SK-N-MC (cell line): ENCODE results near the gene PARD3.
A peak's percentile ranks its signal among the peaks of the same experiment; 100 is the strongest.
"Not testable (repeated sequence)": the region's sequence is repeated elsewhere in the genome, so short reads cannot be mapped to it uniquely, and the experiment has no call there.

Experiments used
- DNase-seq: peaks from one replicate; pipeline ENCODE4 v3.0.0-alpha.2; 2011; ENCODE audit warnings: low read depth, low spot score
- H3K27ac ChIP-seq: fragments of 200-600 bp; sonication (generic); 2 replicates; pipeline ENCODE4 v1.5.1; 2016; ENCODE audit warnings: mixed run types
- H3K36me3 ChIP-seq: fragments of 200-600 bp; sonication (generic); 2 replicates; pipeline ENCODE4 v1.6.1; 2017; ENCODE audit warnings: antibody characterized with exemption, low read length, mixed read lengths; ENCODE audit not compliant: insufficient read depth
- H3K4me3 ChIP-seq: fragments of 200-600 bp; sonication (generic); 2 replicates; pipeline ENCODE4 v1.5.1; 2016
- H3K9ac ChIP-seq: fragments of 200-600 bp; sonication (generic); 2 replicates; pipeline ENCODE4 v1.8.0; 2017; ENCODE audit warnings: mixed run types, mixed read lengths; ENCODE audit not compliant: insufficient read length
- H3K9me3 ChIP-seq: fragments of 200-600 bp; sonication (generic); 2 replicates; pipeline ENCODE4 v1.6.1; 2017; ENCODE audit warnings: low read depth, mild to moderate bottlenecking, antibody characterized with exemption, low read length, moderate library complexity, mixed read lengths
- EZH2 ChIP-seq: fragments of 200-600 bp; sonication (generic); IDR thresholded peaks from one replicate; pipeline ENCODE4 v1.6.1; 2017; ENCODE audit warnings: antibody characterized with exemption
- FOXP2 ChIP-seq: optimal IDR thresholded peaks from 2 replicates; pipeline ENCODE3; 2011; ENCODE audit warnings: mild to moderate bottlenecking, moderate library complexity; ENCODE audit not compliant: insufficient read depth; ENCODE audit errors: extremely low read length, control extremely low read depth
- POLR2AphosphoS5 ChIP-seq: IDR thresholded peaks from 2 replicates; pipeline ENCODE4 v1.6.1; 2012; ENCODE audit warnings: mild to moderate bottlenecking, low read depth, low read length, borderline replicate concordance

Gene PARD3

DNA sequence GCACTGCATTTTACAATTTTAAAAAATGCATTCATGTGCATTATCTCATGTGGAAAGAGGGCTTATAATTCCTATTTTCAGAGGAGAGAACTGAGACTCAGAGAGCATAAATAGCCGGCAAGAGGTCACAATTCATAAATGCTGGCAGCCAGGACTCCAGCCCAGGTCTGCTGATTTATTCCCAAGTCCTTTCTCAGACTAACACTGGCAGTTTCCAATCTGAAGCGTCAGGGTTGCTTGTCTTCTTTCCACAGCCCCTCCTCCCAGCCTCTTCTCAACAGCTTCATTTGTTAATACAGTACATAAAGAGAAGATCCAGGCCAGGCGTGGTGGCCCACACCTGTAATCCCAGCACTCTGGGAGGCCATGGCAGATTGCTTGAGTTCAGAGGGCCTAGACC is 108.9 kb downstream of the PARD3 start:
- DNase-seq, result no peak
- no peaks in the 10 kb centered on the region for H3K36me3 ChIP-seq
- no peaks in the 10 kb centered on the region for H3K9me3 ChIP-seq
- no peak for TF ChIP-seq EZH2
- TF ChIP-seq POLR2AphosphoS5, result no peak
- no peak for TF ChIP-seq FOXP2
- no peak overlapping the region for H3K4me3 ChIP-seq
- no peak overlapping the region for H3K27ac ChIP-seq
- no peak overlapping the region for H3K9ac ChIP-seq

DNA sequence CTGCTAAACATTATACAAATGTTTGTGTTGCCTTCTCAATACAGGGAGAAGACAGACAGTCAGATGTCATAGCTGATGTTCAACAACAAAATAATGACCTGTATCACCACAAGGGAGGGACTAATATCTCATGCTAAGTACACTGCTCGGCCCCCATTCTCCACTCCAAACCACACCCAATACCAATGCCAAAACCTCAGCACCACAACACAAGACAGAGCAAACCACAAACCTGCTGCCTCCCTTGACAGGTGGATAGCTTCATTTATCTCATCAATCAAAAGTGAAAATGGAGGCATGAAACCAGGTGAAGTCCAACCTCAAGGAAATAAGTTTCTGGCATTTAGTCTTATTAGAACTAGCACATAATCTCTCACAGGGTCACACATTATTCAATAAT is 109.5 kb downstream of the PARD3 start:
- Histone ChIP-seq H3K27ac (no peak overlapping the region), H3K9me3 (no peaks in the 10 kb centered on the region), H3K4me3 (no peak overlapping the region), H3K9ac (no peak overlapping the region), H3K36me3 (no peaks in the 10 kb centered on the region)
- no peak for TF ChIP-seq EZH2
- no peak for TF ChIP-seq POLR2AphosphoS5
- no peak for TF ChIP-seq FOXP2
- no peak for DNase-seq

DNA sequence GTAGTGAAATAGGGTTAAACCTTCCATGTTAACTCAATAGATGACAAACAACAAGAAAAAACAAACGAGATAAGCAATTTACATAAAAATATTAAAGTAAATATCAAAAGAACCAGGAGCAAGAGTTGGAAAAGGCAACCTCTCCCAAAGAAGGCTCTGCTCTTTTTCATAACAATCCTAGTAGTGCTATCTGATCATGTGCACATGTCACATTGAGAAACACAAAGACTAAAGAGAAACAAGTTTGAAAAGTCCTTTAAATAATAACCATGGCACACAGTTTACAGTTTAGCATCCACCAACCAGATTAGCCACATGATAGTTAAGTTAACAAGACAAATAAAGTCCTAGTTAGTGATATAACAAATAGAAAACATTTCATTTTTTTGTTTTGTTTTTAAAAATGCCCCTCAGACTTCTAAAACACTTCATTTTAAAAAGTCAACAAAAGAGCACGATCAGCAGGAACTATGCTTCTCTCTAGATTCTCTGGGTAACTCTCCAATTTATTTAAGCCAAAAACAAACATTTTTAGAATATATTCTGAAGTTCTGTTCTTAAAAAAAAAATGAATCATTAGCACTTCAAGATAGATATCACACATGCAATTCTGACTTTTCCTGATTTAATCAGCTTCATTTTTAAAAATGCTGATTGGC is 110.4 kb downstream of the PARD3 start:
- TF ChIP-seq EZH2 (no peak), POLR2AphosphoS5 (no peak), FOXP2 (no peak)
- H3K9me3 ChIP-seq, result no peaks in the 10 kb centered on the region

DNA sequence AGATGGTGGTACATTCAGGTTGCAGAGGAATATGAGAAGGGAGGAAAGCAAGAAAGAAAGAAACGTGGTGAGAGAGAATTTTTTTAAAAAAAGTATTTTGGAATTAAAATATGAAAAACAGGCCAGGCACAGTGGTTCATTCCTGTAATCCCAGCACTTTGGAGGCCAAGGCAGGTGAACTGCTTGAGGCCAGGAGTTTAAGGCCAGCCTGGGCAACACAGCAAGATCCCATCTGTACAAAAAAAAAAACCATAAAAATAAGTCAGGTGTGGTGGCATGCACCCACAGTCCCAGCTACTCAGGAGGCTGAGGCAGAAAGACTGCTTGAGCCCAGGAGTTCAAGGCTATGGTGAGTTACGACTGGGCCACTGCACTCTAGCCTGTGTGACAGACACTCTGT is 112.1 kb downstream of the PARD3 start:
- Histone ChIP-seq H3K9me3 (no peaks in the 10 kb centered on the region), H3K9ac (no peak overlapping the region), H3K36me3 (no peaks in the 10 kb centered on the region), H3K4me3 (no peak overlapping the region), H3K27ac (no peak overlapping the region)
- no peak for TF ChIP-seq EZH2
- no peak for TF ChIP-seq FOXP2
- DNase-seq, result no peak

More for the DNA sequence above, 110.4 kb downstream of the PARD3 start:
- H3K36me3 ChIP-seq, result no peaks in the 10 kb centered on the region
- no peak overlapping the region for H3K9ac ChIP-seq
- no peak overlapping the region for H3K4me3 ChIP-seq
- peak overlapping the region; percentile 71 for H3K27ac ChIP-seq
- DNase-seq, result no peak

DNA sequence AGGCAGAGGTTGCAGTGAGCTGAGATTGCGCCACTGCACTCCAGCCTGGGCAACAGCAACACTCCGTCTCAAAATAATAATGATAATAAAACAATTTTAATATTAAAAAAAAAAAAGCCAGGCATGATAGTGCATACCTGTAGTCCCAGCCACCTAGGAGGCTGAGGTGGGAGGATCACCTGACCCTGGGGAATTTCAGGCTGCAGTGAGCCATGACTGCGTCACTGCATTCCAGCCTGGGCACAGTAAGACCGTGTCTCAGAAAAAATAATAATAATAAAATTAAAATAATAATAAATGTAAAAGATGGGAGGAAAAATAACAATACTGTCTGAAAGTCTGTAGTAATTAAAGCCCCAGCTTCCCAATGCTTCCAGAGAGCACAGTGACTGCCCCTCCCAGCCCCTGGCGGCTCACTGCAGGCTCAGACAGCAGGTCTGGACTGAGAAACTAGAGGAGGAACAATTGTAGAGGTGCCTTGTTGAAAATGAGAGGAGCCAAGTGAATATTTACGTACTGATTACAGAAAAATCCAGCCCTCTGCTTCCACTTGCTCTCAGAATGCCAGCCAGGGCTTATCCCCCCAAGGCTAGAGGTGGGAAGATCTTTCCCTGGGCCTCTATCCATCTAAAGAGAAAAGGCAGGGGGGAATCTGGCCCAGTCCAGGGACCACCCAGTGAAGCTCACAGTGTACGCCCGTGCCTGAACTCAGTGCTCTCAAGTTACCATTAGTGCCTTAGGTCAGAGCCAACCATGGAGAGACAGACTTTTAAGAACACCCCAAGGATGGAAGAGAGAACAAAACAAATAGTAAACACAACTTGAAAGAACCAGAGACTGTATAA is 112.8 kb downstream of the PARD3 start:
- H3K27ac ChIP-seq, result no peak overlapping the region
- no peak for TF ChIP-seq FOXP2
- no peak for TF ChIP-seq EZH2
- TF ChIP-seq POLR2AphosphoS5, result no peak
- no peaks in the 10 kb centered on the region for H3K9me3 ChIP-seq
- no peak overlapping the region for H3K4me3 ChIP-seq
- DNase-seq, result no peak
- no peak overlapping the region for H3K9ac ChIP-seq
- H3K36me3 ChIP-seq, result no peaks in the 10 kb centered on the region

DNA sequence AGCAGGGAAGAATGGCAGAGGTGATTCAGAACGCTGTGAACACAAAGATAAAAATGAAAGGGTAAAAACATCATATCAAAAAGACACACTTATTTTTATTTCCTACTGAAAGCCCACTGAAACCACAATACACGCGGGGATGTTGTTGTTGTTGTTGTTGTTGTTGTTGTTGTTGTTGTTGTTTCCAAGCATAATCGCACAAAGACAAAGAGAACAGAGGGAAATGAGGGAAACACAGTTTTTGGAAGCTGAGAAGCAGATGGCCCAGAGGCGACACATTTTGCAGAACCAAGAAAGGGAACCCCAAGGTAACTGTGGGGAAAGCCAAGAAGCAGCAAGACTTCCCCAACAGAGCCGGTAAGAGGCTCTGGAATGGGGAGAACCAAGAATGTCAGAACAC is 113.9 kb downstream of the PARD3 start:
- Histone ChIP-seq H3K9ac (no peak overlapping the region), H3K27ac (no peak overlapping the region), H3K36me3 (no peaks in the 10 kb centered on the region), H3K4me3 (no peak overlapping the region), H3K9me3 (no peaks in the 10 kb centered on the region)
- TF ChIP-seq EZH2, result no peak
- no peak for TF ChIP-seq POLR2AphosphoS5
- no peak for TF ChIP-seq FOXP2
- no peak for DNase-seq

DNA sequence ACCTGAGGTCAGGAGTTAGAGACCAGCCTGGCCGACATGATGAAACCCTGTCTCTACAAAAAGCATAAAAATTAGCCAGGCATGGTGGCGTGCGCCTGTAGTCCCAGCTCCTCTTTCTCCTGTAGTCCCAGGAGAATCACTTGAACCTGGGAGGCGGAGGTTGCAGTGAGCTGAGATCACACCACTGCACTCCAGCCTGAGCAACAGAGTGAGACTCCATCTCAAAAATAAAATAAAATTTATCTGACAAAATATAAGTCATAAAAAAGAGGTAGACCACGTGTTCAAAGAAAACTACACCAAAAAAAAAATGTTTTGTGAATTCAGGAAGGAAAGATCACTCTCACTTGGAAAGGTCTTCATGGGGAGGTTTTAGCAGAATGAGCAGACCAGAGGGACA is 114.3 kb downstream of the PARD3 start:
- not testable (repeated sequence) for H3K36me3 ChIP-seq, DNase-seq

DNA sequence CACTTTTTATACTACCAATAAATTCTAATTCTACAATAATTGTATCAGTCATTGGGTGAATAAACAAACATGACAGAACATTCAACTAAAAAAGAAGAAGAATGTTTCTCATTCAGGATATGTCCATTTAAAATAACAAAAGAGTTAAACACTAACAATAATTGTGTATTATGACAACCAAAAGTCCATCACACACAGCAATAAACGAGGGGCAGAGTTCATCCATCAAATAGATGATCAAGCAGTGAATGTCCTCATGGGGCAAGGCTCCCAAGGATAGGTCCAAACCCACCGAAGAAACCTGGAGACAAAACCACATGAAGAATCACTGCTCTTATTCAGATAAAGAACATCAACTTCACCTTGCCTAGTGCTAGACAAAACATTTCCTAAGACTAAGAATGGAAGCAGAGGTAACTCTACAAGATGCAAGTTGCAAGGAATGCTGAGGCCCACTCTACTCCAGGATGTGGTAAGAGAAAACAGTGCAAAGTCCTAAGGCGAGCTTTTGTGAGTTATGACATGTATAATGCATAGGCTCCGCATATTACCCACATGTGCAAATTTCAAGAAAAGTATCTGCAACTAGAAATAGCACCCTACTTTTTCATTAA is 115.1 kb downstream of the PARD3 start:
- no peak for TF ChIP-seq POLR2AphosphoS5
- TF ChIP-seq EZH2, result no peak
- no peak for TF ChIP-seq FOXP2
- Histone ChIP-seq H3K36me3 (no peaks in the 10 kb centered on the region), H3K9ac (no peak overlapping the region), H3K27ac (no peak overlapping the region), H3K4me3 (no peak overlapping the region), H3K9me3 (no peaks in the 10 kb centered on the region)
- no peak for DNase-seq

More for the DNA sequence above, 114.3 kb downstream of the PARD3 start:
- not testable (repeated sequence) for H3K27ac ChIP-seq, H3K9ac ChIP-seq, H3K9me3 ChIP-seq, H3K4me3 ChIP-seq
